Prostate gland (tissue), 2 donors: ENCODE measurements around the gene HOXA1.

ENCODE experiments used
- POLR2AphosphoS5 ChIP-seq: sonication (generic); formaldehyde crosslinking; IDR thresholded peaks from one replicate; pipeline ENCODE4 v1.6.1; 2017; ENCODE audit warnings: antibody characterized with exemption
- TF ChIP-seq, protein P1 (sequence below), 4 experiments: fragments of 200-600 bp in 2 of 4; fragments of 450-650 bp in 2 of 4; sonication (generic) in 2 of 4; IDR thresholded peaks; 1 replicate in 3 of 4; 2 replicates in 1 of 4; pipeline ENCODE4 v1.5.1; 2016 to 2019; ENCODE audit warnings: antibody characterized with exemption in 4 of 4, mild to moderate bottlenecking in 2 of 4, moderate library complexity in 2 of 4

DNA sequence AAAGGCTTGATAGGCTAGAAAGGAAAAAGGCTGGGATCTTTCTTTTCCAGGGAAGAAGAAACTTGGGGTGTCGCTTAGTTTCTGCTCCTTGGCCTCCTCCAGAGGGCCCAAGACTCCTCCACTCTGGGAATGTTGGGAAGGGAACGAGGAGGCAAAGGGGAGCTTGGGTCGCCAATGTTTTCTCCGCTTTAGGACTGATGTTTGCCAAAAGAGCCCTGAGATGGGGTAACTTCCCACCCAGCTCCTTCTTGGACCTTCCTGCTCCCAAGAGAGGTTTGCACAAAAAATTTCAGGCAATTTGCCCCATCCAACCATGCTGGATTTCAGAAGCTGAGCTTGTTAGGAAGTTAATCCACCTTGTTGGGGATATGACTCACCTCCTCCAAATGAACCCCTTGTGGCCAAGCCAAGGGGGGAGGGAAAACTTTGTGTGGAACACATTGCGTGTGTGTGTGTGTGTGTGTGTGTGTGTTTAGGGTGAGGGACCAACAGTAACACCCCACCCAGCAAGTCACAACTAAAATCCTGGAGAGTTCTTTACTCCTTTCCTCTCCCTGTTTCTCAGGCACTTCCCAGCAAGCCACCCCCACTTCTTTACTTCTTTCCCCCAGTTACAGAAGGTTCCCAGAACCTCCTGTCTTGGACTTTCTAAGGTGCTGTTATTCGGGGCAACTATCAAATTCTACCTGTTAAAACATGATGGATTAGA is 15.4 kb upstream of the HOXA1 start:
- TF ChIP-seq, protein P1, sequence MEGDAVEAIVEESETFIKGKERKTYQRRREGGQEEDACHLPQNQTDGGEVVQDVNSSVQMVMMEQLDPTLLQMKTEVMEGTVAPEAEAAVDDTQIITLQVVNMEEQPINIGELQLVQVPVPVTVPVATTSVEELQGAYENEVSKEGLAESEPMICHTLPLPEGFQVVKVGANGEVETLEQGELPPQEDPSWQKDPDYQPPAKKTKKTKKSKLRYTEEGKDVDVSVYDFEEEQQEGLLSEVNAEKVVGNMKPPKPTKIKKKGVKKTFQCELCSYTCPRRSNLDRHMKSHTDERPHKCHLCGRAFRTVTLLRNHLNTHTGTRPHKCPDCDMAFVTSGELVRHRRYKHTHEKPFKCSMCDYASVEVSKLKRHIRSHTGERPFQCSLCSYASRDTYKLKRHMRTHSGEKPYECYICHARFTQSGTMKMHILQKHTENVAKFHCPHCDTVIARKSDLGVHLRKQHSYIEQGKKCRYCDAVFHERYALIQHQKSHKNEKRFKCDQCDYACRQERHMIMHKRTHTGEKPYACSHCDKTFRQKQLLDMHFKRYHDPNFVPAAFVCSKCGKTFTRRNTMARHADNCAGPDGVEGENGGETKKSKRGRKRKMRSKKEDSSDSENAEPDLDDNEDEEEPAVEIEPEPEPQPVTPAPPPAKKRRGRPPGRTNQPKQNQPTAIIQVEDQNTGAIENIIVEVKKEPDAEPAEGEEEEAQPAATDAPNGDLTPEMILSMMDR (IDR thresholded peaks at IDR 0.05) = peak in 1 of 4 experiments; percentile 12
- TF ChIP-seq POLR2AphosphoS5 = no peak
